GM19397 (cell line): Measurements from ENCODE around the gene PRKCQ.
A peak's percentile ranks its signal among the peaks of the same experiment; 100 is the strongest.
"Not testable (repeated sequence)": the region's sequence is repeated elsewhere in the genome, so short reads cannot be mapped to it uniquely, and the experiment has no call there.

Experiments used
- ATAC-seq: cut with Tn5 transposase; IDR thresholded peaks from one replicate; pipeline ENCODE4 v1.9.1; 2021; ENCODE audit warnings: mild to moderate bottlenecking, moderate library complexity; ENCODE audit not compliant: unreplicated experiment

Gene PRKCQ

DNA sequence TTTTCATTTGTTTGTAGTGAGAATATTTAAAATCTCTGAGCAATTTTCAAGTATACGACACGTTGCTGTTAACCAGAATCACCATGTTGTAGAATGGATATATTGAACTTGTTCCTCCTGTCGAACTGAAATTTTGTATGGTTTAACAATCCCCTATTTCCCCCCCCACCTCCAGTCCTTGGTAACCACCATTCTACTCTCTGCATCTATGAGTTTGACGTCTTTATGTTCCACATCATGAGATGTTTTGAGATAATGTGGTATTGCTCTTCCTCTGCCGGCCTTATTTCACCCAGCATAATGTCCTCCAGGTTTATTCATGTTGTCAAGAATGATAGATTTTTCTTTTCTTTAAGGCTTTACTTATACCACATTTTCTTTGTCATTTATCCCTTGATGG, 17.4 kb upstream of the PRKCQ start:
- ATAC-seq = no peak

DNA sequence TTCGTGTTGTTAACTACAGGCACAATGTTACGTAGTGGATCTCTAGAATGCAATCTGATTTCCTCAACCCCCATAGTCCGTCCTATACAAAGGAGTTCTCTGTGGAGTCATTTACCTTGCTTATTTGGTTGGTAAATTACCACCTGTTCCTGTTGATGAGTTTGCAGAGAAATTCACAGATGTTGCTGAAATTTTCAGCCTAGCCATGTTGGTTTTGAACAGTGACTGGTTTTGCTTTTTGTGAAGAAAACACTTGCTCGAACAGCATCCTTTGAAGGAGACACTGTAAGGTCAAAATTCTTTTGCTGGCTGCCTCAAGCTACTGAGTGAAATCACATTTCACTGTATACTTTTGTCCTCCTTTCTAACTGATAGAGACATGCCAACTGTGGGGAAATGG, 15.4 kb upstream of the PRKCQ start:
- no peak for ATAC-seq

DNA sequence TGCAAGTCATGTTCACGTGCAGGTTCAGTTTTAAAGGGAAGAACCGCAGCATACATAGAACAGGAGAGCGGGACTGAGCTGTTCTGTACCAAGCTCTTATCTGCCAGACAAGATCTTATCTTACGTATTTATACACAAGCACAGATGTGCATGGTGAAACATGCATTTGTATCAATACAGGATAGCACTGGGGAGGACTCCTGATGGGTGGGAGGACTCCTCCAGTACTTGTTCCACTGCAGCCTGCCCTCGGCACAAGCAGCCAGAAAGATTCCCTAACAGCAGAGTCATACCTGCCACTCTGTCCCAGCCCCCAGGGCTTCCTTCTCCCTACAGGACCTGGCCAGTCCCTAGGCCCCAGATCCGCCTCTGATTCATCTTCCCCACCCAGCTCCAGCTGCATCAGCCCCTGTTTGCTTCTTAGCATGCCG, 13.2 kb upstream of the PRKCQ start:
- ATAC-seq = no peak

- ATAC-seq = no peak
Measured at GRCh38 chr10:6592080-6592479, 12.0 kb upstream of the PRKCQ start.

DNA sequence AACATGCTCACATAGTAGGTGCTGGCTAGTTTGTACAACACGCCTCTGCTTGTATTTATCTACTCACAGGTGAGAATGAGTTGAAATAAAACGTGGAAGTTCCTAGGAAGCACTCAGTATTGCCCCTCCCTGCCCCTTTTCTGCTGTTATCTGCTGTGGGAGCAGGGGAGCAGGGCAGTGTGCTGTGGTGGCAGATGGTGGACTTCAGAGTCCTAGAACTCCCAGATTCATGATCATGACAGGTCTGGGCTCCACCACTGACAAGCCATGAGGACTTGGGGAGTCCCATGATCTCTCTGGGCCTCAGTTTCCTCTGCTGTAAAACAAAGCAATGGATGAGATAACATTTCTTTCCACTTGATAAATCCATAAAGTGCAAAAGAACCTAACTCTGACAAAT, 11.6 kb upstream of the PRKCQ start:
- ATAC-seq = no peak

DNA sequence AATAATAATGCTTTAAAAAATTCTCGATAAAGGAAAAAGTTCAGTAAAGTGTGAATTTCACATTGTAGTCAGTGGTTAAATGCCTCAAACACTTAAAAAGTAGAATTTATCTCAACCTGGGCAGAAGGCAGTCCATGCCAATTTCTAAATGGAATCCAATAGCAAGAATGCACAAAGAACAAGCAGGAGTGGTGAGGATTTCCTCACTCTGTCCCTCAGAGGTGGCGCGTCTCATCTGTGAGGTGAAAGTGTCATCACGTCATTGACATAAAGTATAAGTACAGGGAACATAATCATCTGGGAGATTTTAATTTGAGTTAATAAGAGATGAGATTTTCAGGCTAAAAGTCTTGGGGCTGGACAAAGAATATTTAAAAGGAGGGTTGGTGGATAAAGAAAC, 10.0 kb upstream of the PRKCQ start:
- no peak for ATAC-seq

DNA sequence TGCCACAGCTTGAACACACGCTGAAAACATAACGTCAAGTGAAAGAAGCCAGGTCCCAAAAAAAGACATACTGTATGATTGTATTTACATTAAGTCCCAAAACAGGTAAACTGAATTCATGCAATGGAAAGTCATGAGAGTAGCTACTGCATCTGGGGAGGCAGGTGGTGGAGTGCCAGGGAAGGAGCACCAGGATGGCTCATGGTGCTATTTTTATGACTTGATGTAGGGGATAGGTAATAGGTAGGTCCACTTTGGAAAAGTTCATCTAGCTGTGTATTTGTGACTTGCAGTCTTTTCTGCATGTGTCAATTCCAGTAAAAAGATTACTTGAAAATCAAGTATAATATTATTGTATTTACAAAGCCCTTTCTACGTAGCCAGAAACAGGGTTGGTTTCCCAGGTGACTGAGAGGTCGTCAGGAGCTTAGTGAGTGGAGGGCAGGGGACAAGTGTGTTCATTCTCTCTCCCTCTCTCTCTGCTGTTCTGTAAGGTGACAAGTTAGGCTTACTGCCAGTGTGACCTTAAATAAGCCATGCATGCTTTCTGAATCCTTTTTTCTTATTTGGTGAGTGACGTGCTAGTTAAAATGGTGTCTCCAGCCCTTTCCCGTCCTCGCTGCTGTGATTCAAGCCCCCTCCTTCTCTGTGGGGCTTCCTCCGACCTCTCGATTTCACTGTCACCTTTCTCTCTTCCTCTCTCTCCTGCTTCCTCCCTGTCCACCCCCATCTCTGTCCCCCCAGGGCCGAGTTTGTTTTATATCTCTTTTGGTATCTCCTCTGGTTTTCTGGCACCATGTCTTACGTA, 9.4 kb upstream of the PRKCQ start:
- no peak for ATAC-seq

DNA sequence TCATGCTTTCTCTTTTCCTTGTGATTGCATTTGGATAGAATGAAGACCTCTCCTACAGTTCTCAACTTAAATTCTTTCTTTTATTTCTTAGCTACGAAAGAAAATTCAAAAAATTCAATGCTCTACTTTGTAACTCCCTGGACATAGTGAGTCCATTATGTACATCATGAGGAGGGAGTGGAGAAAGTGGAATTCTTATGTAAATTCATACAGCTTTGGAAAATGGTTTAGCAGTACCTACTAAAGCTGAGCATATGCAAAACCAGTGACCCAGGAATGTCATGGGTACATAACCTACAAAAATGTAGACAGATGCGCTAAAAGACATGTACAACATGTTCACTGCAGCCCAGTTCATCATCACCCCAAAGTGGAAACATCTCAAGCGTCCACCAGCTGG, 8.8 kb upstream of the PRKCQ start:
- ATAC-seq = no peak

- no peak for ATAC-seq
Measured at GRCh38 chr10:6588082-6588481, 8.0 kb upstream of the PRKCQ start.

DNA sequence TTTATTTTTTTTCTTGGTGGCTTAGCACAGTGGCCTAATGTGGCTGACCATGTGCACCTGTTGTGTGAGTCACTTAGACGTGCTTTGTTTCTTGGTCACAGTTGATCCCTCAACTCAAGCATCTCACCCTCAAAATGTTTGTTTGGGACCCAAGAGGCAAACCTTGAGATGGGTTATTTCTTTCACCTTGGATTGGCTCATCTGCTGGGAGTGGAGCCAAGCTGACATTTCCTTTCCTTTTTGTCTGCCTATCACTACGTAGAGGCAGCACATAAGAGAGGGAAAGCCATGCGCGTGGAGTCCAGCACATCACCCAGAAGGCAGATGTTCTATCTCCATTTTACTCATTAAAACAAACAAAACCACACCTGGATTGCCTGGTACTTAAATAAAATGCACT, 6.4 kb upstream of the PRKCQ start:
- ATAC-seq = no peak

- ATAC-seq = no peak
Measured at GRCh38 chr10:6583447-6583846, 3.4 kb upstream of the PRKCQ start.

DNA sequence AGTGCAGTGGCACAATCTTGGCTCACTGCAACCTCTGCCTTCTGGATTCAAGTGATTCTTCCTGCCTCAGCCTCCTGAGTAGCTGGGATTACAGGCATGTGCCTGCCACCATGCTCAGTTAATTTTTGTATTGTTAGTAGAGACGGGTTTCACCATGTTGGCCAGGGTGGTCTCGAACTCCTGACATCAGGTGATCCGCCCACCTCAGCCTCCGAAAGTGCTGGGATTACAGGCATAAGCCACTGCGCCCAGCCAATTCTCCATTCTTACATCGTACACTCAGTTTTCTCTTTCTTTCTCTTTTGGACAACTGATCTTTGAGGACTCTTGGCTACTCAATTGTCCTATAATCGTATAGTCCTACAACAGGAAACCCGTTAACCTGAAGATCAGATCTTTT, 2.8 kb upstream of the PRKCQ start:
- ATAC-seq = not testable (repeated sequence)

DNA sequence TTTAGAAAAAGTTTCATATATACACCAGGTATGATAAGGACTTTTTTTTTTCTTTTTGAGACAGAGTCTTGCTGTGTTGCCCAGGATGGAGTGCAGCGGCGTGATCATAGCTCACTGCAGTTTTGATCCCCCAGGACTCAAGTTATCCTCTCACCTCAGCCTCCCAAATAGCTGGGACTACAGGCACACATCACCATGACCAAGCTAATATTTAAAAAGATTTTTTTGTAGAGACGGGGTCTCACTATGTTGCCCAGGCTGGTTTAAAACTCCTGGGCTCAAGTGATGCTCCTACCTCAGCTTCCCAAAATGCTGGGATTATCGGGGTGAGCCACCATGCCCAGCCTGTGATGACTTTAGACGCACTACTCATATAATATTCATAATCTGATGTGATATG, 2.2 kb upstream of the PRKCQ start:
- ATAC-seq = no peak

DNA sequence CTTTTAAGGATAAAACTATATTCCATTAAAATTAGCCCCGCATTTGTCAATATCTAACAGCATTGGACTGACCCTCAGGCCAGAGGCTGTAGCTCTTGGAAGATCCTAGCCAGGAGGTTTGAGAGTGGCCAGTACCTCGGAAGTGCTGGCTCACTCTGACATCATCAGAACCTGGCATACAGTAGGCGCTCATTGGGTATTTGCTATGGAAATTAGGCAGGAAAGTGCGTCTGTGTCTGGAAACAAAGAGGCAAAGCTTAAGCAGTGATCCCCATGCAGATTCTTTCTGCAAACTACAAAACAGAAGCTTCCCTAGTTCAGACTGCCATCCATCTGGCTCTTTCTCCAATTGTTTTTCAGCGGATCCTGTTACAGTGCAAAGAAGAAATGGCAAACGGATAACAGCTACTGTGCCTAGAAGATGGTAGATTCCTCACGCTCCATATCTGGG, 1.7 kb upstream of the PRKCQ start:
- no peak for ATAC-seq

DNA sequence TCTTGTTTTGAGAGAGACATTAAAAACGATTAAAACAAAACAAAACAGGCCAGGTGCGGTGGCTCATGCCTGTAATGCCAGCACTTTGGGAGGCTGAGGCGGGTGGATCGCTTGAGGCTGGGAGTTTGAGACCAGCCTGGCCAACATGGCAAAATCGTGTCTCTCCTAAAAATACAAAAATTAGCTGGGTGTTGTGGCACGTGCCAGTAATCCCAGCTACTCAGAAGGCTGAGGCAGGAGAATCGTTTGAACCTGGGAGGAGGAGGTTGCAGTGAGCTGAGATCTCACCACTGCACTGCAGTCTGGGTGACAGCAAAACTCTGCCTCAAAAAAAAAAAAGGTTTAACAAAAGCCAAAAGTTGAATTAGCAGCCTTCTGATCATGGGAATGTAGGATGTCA, 1.1 kb upstream of the PRKCQ start:
- ATAC-seq = not testable (repeated sequence)

DNA sequence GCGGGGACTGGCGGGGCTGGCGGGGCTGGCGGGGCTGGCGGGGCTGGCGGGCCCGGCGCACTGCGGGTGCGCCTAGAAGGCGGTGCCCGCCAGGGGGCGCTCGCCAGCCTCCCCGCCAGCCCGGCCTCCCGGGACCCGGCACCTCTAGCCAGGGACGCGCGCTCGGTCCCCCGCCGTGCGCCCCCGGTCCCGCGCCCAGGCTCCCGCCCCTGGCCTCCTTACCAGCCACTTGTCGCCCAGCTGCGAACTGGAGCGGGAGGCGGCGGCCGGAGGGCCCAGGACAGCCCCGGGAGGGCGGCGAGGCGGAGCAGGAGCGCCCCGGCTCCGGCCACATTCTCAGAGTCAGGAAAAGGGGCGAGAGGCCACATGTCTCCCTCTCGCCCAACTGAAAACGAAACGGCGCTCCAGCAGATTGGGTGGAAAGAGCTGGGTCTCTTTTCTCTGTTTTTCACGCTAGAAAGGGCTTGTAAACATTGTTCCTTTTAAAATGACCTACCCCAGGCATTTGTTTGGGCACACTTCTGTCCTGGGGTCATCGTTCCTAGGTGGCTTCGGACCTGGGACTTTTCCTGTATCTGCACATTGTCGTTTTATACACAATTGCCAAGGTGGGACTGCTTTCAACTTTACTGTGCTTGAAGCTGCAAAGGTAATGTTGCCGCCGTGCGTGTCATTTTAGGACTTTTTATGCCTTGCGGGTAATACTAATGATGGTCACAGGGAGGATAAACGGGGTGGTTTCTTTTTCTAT, 378 bp upstream of the PRKCQ start:
- ATAC-seq = peak; percentile 94

DNA sequence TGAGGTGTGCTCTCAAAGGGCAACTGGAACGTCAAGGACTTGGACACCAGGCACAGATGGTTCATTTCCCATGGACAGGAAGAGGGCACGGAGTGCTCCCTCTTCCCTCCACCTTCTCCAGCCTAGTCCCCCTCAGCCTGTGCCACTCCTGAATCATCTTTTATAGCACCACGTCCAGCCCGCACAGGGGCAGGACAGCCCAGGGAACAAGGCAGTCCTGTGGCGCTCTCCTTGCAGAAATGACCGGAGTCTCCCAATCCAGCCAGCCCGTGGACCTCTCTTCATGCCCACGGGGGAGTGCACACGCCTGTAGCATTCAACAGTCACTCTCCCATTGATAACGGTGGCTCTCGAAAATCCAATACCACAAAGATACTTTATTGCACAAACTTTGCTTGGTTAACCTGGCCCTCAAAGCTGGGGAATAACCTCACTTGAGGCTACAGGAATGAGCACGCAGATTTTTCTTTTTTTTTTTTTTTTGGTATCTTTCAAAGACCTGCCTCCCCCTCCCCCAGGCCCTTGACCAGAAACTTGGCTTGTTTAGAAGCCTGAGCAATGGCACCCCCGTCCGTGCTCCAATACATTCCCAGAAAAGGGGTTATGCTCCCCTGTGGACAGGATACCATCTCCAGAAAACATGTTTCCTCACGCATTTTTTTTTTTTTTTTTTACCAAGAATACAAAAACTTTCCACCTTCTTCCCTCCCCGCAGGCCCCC, 733 bp downstream of the PRKCQ start:
- ATAC-seq = no peak

- ATAC-seq = no peak
Measured at GRCh38 chr10:6578795-6579182, 1.3 kb downstream of the PRKCQ start.

DNA sequence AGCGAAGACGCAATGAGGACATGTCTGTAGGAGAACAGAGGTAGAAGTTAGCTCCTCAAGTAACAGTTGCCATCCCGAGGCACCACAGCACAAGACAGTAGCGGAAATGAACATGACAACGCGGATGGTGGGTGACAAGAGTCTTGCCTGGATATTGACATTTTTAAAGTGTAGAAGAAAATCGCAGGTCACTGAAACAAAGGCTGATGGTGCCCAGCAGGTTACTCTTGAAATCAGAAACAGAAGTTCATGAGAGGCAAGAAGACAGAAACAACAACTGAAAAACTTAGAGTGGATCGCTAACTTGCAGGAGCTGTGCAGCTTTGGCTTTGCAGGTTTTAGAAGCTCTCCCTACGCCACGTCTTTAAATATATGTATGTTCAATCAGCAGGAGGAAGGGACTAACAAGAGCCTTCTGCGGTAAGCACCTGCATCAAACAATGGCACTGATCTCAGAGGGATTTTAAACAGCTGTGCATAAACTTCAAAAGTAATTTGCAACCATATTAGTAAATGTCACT, 1.8 kb downstream of the PRKCQ start:
- ATAC-seq = no peak

- ATAC-seq = no peak
Measured at GRCh38 chr10:6576326-6576725, 3.8 kb downstream of the PRKCQ start.

DNA sequence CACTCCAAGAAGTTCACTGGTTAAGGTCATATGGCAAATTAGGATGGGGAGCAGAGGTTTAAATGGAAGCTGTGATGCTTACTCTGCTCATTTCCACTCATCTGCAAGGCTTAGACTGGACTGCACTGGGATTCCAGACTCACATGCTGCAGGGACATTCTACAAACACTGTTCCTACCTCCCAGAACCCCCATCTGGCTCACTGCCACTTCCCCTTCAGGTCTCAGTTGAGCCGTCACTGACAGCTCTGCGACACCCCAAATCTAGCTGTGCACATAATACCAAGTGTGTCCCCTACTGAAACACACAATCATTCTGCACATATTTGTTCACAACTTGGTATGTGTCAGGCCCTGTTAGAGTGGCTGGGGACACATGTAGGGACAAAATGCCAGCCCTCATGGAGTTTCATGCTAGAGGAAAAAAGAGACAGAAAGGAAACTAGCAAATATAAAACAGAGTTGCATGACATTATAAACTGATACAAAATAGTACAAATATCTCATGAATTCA, 5.4 kb downstream of the PRKCQ start:
- ATAC-seq = no peak
